OCI-LY7 (cell line): ENCODE results near the gene SLC16A11. TPM values are rescaled to one million over a fixed set of nuclear protein-coding genes. Genes with fewer than 3 reads are reported as not detected.
A peak's percentile ranks its signal among the peaks of the same experiment; 100 is the strongest.
"Not testable (repeated sequence)": the region's sequence is repeated elsewhere in the genome, so short reads cannot be mapped to it uniquely, and the experiment has no call there.

Experiments used
- Bru-seq: library from RNA; stranded (reverse); fragments of 400-500 nt; gene quantifications from one replicate; lab custom pipeline; 2021; lab: Mats Ljungman, UMichigan
- BruChase-seq, 2 experiments: library from RNA; stranded (reverse); fragments of 400-500 nt; gene quantifications; one replicate each; lab custom pipeline; 2021; lab: Mats Ljungman, UMichigan
- BruUV-seq: library from RNA; stranded (reverse); fragments of 400-500 nt; replicated peaks from 2 replicates; lab custom pipeline; 2021; lab: Mats Ljungman, UMichigan
- CTCF ChIA-PET: fragments of 300-600 bp; sonication (Branson Sonifier 250); formaldehyde crosslinking; loops from one replicate; lab custom pipeline; 2022; ENCODE audit warnings: antibody characterized with exemption; ENCODE audit not compliant: unreplicated experiment; lab: Charles Lee
- POLR2A ChIA-PET: fragments of 300-600 bp; sonication (Branson Sonifier 250); formaldehyde crosslinking; loops from one replicate; lab custom pipeline; 2022; ENCODE audit warnings: antibody characterized with exemption; lab: Charles Lee
- DNase-seq: peaks from one replicate; pipeline ENCODE4 v3.0.0-alpha.2; 2015; ENCODE audit warnings: low spot score
- H2AFZ ChIP-seq: fragments of 200-600 bp; sonication (generic), shearing (Covaris generic); 2 replicates; pipeline ENCODE4 v1.6.1; 2014; ENCODE audit warnings: mild to moderate bottlenecking, antibody characterized with exemption, low read length, moderate library complexity
- H3K27ac ChIP-seq: fragments of 200-600 bp; sonication (generic); 2 replicates; pipeline ENCODE4 v1.5.1; 2014; ENCODE audit warnings: mixed run types, low read depth, mild to moderate bottlenecking, moderate library complexity, low read length, inconsistent platforms; ENCODE audit not compliant: poor library complexity, severe bottlenecking
- H3K36me3 ChIP-seq: fragments of 200-600 bp; sonication (generic); 2 replicates; pipeline ENCODE4 v1.6.1; 2014; ENCODE audit warnings: mild to moderate bottlenecking, antibody characterized with exemption, low read length, moderate library complexity, mixed read lengths; ENCODE audit not compliant: insufficient read depth
- H3K4me1 ChIP-seq: fragments of 200-600 bp; sonication (generic); 2 replicates; pipeline ENCODE4 v1.5.1; 2014; ENCODE audit warnings: mild to moderate bottlenecking, low read length; ENCODE audit not compliant: insufficient read depth, poor library complexity, severe bottlenecking
- H3K4me2 ChIP-seq: fragments of 200-600 bp; sonication (generic); 2 replicates; pipeline ENCODE4 v1.6.1; 2014; ENCODE audit warnings: mild to moderate bottlenecking, low read length
- H3K4me3 ChIP-seq: fragments of 200-600 bp; sonication (generic); 2 replicates; pipeline ENCODE4 v1.5.1; 2014; ENCODE audit warnings: mild to moderate bottlenecking, low read depth, low read length; ENCODE audit not compliant: poor library complexity, severe bottlenecking
- H3K79me2 ChIP-seq: fragments of 200-600 bp; sonication (generic); 2 replicates; pipeline ENCODE4 v1.6.1; 2016; ENCODE audit warnings: low read depth, mild to moderate bottlenecking, low read length, moderate library complexity, mixed read lengths; ENCODE audit not compliant: insufficient read depth
- H3K9me2 ChIP-seq: fragments of 200-600 bp; sonication (generic); 2 replicates; pipeline ENCODE4 v1.6.1; 2016; ENCODE audit warnings: mild to moderate bottlenecking, low read length, mixed read lengths; ENCODE audit not compliant: insufficient read depth
- H3K9me3 ChIP-seq: fragments of 200-600 bp; sonication (generic); 2 replicates; pipeline ENCODE4 v1.6.1; 2014; ENCODE audit warnings: mild to moderate bottlenecking, mixed run types, low read length, mixed read lengths
- H4K20me1 ChIP-seq: fragments of 200-600 bp; sonication (generic); 2 replicates; pipeline ENCODE4 v1.6.1; 2014; ENCODE audit warnings: mild to moderate bottlenecking, antibody characterized with exemption, low read length, moderate library complexity, mixed read lengths; ENCODE audit not compliant: insufficient read depth
- CTCF ChIP-seq: fragments of 200-600 bp; sonication (generic); conservative IDR thresholded peaks from 2 replicates; pipeline ENCODE4 v1.5.1; 2014; ENCODE audit warnings: mild to moderate bottlenecking, antibody characterized with exemption, low read length, moderate library complexity, mixed read lengths
- EZH2phosphoT487 ChIP-seq: fragments of 200-600 bp; sonication (generic); IDR thresholded peaks from 2 replicates; pipeline ENCODE4 v1.6.1; 2018; ENCODE audit warnings: low read depth, borderline replicate concordance, mild to moderate bottlenecking, mixed run types, antibody characterized with exemption, low read length, moderate library complexity, mixed read lengths
- intact Hi-C: fragments of 100-400 bp; cut with micrococcal nuclease; formaldehyde crosslinking; loops from one replicate; pipeline ENCODE4 v1.10.0; 2022; ENCODE audit not compliant: unreplicated experiment
- long read RNA-seq: library from polyadenylated mRNA; stranded (forward); transcript quantifications from one replicate; pipeline ENCODE4 v2.0.0, GENCODE V29; 2022
- total RNA-seq, 2 experiments: library from RNA; depleted of rRNA in 1 of 2; stranded (reverse); fragments of >200 nt in 1 of 2; shearing (Covaris generic) in 1 of 2; gene quantifications; 2 replicates each; pipeline ENCODE4 v1.2.3, GENCODE V29; 2014 to 2022

The SLC16A11 gene
- total RNA-seq (2014; rRNA removed; shearing (Covaris generic)) (not detected in 2 replicates), total RNA-seq (2022) (not detected in 2 replicates), Bru-seq, nascent RNA (not detected), BruChase-seq, experiment 1, labeled RNA remaining after a 6-hour chase (not detected), BruChase-seq, experiment 2, labeled RNA remaining after a 2-hour chase (not detected)
- long read RNA-seq = 0 reads

GRCh38 chr17:7043497-7044198, at the start of gene SLC16A11:
SLC16A11 (minus strand) TSS chr17:7044092; CDS start chr17:7043513, 579 bp downstream.
- CTCF ChIA-PET = no interaction called here
- intact Hi-C loops = no loop called here

GRCh38 chr17:7091311-7092005, 47.6 kb upstream of the SLC16A11 start:
- POLR2A ChIA-PET, H2AFZ ChIP-seq, CTCF ChIA-PET, DNase-seq, H3K36me3 ChIP-seq, H3K79me2 ChIP-seq, H3K9me2 ChIP-seq, H3K4me2 ChIP-seq, H3K4me1 ChIP-seq, H4K20me1 ChIP-seq, H3K27ac ChIP-seq, H3K9me3 ChIP-seq, BruUV-seq, H3K4me3 ChIP-seq: not testable (repeated sequence)
- intact Hi-C loops = loop anchor here (5.0 kb wide), 1 partner anchor 41 kb away; no protein-coding TSS in a partner anchor

More at GRCh38 chr17:7043497-7044198, at the start of gene SLC16A11:
- peaks cover 30% of the 10 kb centered on the region for H3K4me1 ChIP-seq
- no peak within 1 kb of the TSS for H2AFZ ChIP-seq
- DNase-seq = no peak
- H3K79me2 ChIP-seq = no peaks in the 10 kb centered on the region
- H3K9me3 ChIP-seq = no peaks in the 10 kb centered on the region
- BruUV-seq = no TSS peak
- H3K27ac ChIP-seq = no peak within 1 kb of the TSS
- POLR2A ChIA-PET = no interaction called here
- H3K4me2 ChIP-seq = peak within 1 kb of the TSS; percentile 20; the same call in 1 of the 2 replicates
- H3K9me2 ChIP-seq = no peaks in the 10 kb centered on the region
- no peaks in the 10 kb centered on the region for H4K20me1 ChIP-seq
- TF ChIP-seq CTCF (no peak), EZH2phosphoT487 (no peak)
- no peaks in the 10 kb centered on the region for H3K36me3 ChIP-seq
- H3K4me3 ChIP-seq = no peak within 1 kb of the TSS

DNA sequence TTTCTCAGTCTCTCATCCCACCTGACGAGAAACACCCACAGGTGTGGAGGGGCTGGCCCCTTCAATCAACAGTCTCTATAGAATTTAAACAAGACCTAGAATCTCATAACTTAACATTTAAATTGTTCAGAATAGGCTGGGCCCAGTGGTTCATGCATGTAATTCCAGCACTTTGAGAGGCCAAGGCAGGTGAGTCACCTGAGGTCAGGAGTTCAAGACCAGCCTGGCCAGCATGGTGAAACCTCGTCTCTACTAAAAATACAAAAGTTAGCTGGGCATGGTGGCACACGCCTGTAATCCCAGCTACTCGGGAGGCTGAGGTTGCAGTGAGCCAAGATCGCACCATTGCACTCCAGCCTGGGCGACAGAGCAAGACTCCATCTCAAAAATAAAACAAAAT, 45.7 kb upstream of the SLC16A11 start:
- H3K4me2 ChIP-seq, H4K20me1 ChIP-seq, POLR2A ChIA-PET, intact Hi-C loops, H3K9me2 ChIP-seq, H3K36me3 ChIP-seq, H3K4me1 ChIP-seq, H3K27ac ChIP-seq, H3K79me2 ChIP-seq, DNase-seq, H2AFZ ChIP-seq, H3K9me3 ChIP-seq, H3K4me3 ChIP-seq, BruUV-seq: not testable (repeated sequence)
- CTCF ChIA-PET = interaction anchor here (0.8 kb wide), 1 partner anchor 27 kb away, joined by 3 read pairs; no protein-coding TSS in a partner anchor

DNA sequence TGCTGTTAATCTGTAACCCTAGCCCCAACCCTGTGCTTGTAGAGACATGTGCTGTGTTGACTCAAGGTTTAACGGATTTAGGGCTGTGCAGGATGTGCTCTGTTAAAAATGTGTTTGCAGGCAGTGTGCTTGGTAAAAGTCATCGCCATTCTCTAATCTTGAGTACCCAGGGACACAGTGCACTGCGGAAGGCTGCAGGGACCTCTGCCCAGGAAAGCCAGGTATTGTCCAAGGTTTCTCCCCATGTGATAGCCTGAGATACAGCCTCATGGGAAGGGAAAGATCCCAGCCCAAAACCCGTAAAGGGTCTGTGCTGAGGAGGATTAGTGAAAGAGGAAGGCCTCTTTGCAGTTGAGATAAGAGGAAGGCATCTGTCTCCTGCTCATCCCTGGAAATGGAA, 44.5 kb upstream of the SLC16A11 start:
- H3K4me2 ChIP-seq, intact Hi-C loops, H2AFZ ChIP-seq, H3K4me1 ChIP-seq, H3K9me3 ChIP-seq, H3K4me3 ChIP-seq, H4K20me1 ChIP-seq, H3K36me3 ChIP-seq, BruUV-seq, POLR2A ChIA-PET, CTCF ChIA-PET, DNase-seq, H3K27ac ChIP-seq, H3K9me2 ChIP-seq, H3K79me2 ChIP-seq: not testable (repeated sequence)
